SK-N-SH treated with all-trans-retinoic acid at 6 μM for 48 hours (cell line): ENCODE data around the gene TYRP1.

ENCODE experiments used
- ATAC-seq: fragments of 200-7000 bp; cut with Tn5 transposase; 3 replicates; pipeline ENCODE4 v1.9.1; 2020; ENCODE audit warnings: mild to moderate bottlenecking, moderate library complexity
- ARNTL ChIP-seq: fragments of 450-650 bp; formaldehyde crosslinking; IDR thresholded peaks from 2 replicates; pipeline ENCODE4 v1.5.0; 2020; ENCODE audit warnings: low read depth, mild to moderate bottlenecking, moderate library complexity, borderline replicate concordance
- BACH2 ChIP-seq: fragments of 250-450 bp; sonication (Bioruptor Pico); IDR thresholded peaks from 2 replicates; pipeline ENCODE4 v1.9.0; 2021; ENCODE audit warnings: mild to moderate bottlenecking, borderline replicate concordance
- CSDC2 ChIP-seq: fragments of 250-450 bp; sonication (Bioruptor Pico); IDR thresholded peaks from 2 replicates; pipeline ENCODE4 v1.5.0; 2020; ENCODE audit warnings: mild to moderate bottlenecking, moderate library complexity
- ESRRG ChIP-seq: fragments of 250-450 bp; sonication (Bioruptor Pico); IDR thresholded peaks from 2 replicates; pipeline ENCODE4 v1.6.1; 2021; ENCODE audit warnings: mild to moderate bottlenecking
- GLIS3 ChIP-seq: fragments of 250-450 bp; sonication (Bioruptor Pico); IDR thresholded peaks from 2 replicates; pipeline ENCODE4 v1.5.0; 2020; ENCODE audit warnings: mild to moderate bottlenecking, moderate library complexity
- ISL1 ChIP-seq: fragments of 250-450 bp; sonication (Bioruptor Pico); IDR thresholded peaks from 2 replicates; pipeline ENCODE4 v2.1.2; 2022; ENCODE audit warnings: mild to moderate bottlenecking, moderate library complexity
- OSR1 ChIP-seq: fragments of 250-450 bp; sonication (Bioruptor Pico); IDR thresholded peaks from 2 replicates; pipeline ENCODE4 v1.8.0; 2022; ENCODE audit warnings: moderate library complexity, mild to moderate bottlenecking, inconsistent platforms
- PPARA ChIP-seq: fragments of 250-450 bp; sonication (Bioruptor Pico); IDR thresholded peaks from 2 replicates; pipeline ENCODE4 v1.5.0; 2020; ENCODE audit warnings: mild to moderate bottlenecking, borderline replicate concordance
- RARB ChIP-seq: fragments of 250-450 bp; sonication (Bioruptor Pico); IDR thresholded peaks from 2 replicates; pipeline ENCODE4 v1.8.0; 2021; ENCODE audit warnings: mild to moderate bottlenecking, moderate library complexity
- SNAI2 ChIP-seq: fragments of 250-450 bp; sonication (Bioruptor Pico); IDR thresholded peaks from 2 replicates; pipeline ENCODE4 v1.5.0; 2020; ENCODE audit warnings: mild to moderate bottlenecking, moderate library complexity
- TCF4 ChIP-seq: fragments of 250-450 bp; sonication (Bioruptor Pico); IDR thresholded peaks from 2 replicates; pipeline ENCODE4 v1.8.0; 2021; ENCODE audit warnings: mild to moderate bottlenecking, moderate library complexity, borderline replicate concordance
- TOX ChIP-seq: fragments of 250-450 bp; sonication (Bioruptor Pico); IDR thresholded peaks from 2 replicates; pipeline ENCODE4 v1.8.0; 2021; ENCODE audit warnings: mild to moderate bottlenecking, moderate library complexity, borderline replicate concordance
- ZC3H10 ChIP-seq: fragments of 250-450 bp; sonication (Bioruptor Pico); IDR thresholded peaks from 2 replicates; pipeline ENCODE4 v1.5.1; 2021; ENCODE audit warnings: mild to moderate bottlenecking, moderate library complexity
- ZFP30 ChIP-seq: fragments of 450-650 bp; formaldehyde crosslinking; IDR thresholded peaks from 2 replicates; pipeline ENCODE4 v1.5.0; 2022; ENCODE audit warnings: mild to moderate bottlenecking, moderate library complexity
- ZNF565 ChIP-seq: fragments of 450-650 bp; formaldehyde crosslinking; conservative IDR thresholded peaks from 2 replicates; pipeline ENCODE4 v1.5.0; 2020; ENCODE audit warnings: low read depth, mild to moderate bottlenecking, moderate library complexity
- ZNF70 ChIP-seq: fragments of 450-650 bp; formaldehyde crosslinking; IDR thresholded peaks from 2 replicates; pipeline ENCODE4 v1.5.0; 2020; ENCODE audit warnings: mild to moderate bottlenecking, moderate library complexity
- ZNF8 ChIP-seq: fragments of 450-650 bp; formaldehyde crosslinking; IDR thresholded peaks from 2 replicates; pipeline ENCODE4 v1.5.0; 2020; ENCODE audit warnings: mild to moderate bottlenecking, moderate library complexity
- TF ChIP-seq, protein P1 (sequence below): fragments of 250-450 bp; sonication (Bioruptor Pico); IDR thresholded peaks from 2 replicates; pipeline ENCODE4 v1.5.1; 2021; ENCODE audit warnings: mild to moderate bottlenecking, moderate library complexity
- TF ChIP-seq, protein P2 (sequence below): fragments of 250-450 bp; sonication (Bioruptor Pico); IDR thresholded peaks from 2 replicates; pipeline ENCODE4 v1.8.0; 2020; ENCODE audit warnings: mild to moderate bottlenecking, moderate library complexity, borderline replicate concordance
- TF ChIP-seq, protein P3 (sequence below): fragments of 250-450 bp; sonication (Bioruptor Pico); IDR thresholded peaks from 2 replicates; pipeline ENCODE4 v1.8.0; 2021; ENCODE audit warnings: low read depth, mild to moderate bottlenecking, moderate library complexity, borderline replicate concordance
- TF ChIP-seq, protein P4 (sequence below): fragments of 250-450 bp; sonication (Bioruptor Pico); IDR thresholded peaks from 2 replicates; pipeline ENCODE4 v1.5.1; 2020; ENCODE audit warnings: low read depth, mild to moderate bottlenecking, moderate library complexity
- TF ChIP-seq, protein P5 (sequence below): fragments of 250-450 bp; sonication (Bioruptor Pico); IDR thresholded peaks from 2 replicates; pipeline ENCODE4 v1.5.0; 2020; ENCODE audit warnings: mild to moderate bottlenecking, moderate library complexity

TYRP1 gene

DNA sequence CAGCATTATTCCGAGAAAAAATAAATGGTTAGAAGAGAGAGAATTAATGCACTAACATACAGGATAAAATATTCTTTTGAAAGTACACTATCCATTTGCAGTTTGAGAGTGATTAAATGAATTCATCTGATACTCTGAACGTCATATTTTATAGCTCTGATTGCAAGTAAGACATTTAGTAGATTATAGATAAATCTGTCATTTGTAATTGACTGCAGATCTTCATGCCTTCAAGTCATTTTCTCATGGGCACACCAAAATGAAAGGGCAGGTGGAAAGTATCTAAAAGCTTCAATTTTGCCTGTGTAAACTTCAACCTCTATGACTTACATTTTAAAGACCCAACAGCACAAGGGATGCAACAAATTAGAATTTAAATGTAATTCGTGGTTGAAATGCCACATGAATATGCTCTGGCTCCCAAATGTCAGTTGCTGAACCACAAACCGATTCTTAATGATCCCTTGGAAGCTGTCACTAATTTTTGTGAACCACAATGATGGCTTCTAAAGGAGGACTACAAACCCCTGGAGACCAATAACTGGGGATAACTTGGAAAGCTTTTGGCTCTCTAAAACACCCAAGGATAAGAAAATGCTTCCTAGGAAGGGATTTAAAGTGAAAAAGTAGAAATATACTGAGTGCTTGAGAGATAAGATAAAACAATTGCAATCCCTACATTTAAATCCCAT is 3.9 kb downstream of the TYRP1 start:
- ATAC-seq: no peak
- no peak for TF ChIP-seq ZNF8 (CRISPR knock-in tag)
- TF ChIP-seq, protein P1, sequence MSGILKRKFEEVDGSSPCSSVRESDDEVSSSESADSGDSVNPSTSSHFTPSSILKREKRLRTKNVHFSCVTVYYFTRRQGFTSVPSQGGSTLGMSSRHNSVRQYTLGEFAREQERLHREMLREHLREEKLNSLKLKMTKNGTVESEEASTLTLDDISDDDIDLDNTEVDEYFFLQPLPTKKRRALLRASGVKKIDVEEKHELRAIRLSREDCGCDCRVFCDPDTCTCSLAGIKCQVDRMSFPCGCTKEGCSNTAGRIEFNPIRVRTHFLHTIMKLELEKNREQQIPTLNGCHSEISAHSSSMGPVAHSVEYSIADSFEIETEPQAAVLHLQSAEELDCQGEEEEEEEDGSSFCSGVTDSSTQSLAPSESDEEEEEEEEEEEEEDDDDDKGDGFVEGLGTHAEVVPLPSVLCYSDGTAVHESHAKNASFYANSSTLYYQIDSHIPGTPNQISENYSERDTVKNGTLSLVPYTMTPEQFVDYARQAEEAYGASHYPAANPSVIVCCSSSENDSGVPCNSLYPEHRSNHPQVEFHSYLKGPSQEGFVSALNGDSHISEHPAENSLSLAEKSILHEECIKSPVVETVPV (CRISPR knock-in tag): no peak
- TF ChIP-seq BACH2 (CRISPR knock-in tag): no peak
- TF ChIP-seq ARNTL (CRISPR knock-in tag): no peak
- 0 out of 2 replicates have a peak, but pooled peaks have one; percentile 16 for TF ChIP-seq SNAI2 (CRISPR knock-in tag)
- TF ChIP-seq CSDC2: no peak
- TF ChIP-seq ZFP30: no peak
- TF ChIP-seq ZNF565 (CRISPR knock-in tag): no peak
- TF ChIP-seq OSR1 (CRISPR knock-in tag): no peak
- no peak for TF ChIP-seq ZC3H10
- no peak for TF ChIP-seq TOX (CRISPR knock-in tag)
- TF ChIP-seq ESRRG (CRISPR knock-in tag): no peak
- TF ChIP-seq GLIS3 (CRISPR knock-in tag): 0 out of 2 replicates have a peak, but pooled peaks have one; percentile 54
- TF ChIP-seq, protein P2, sequence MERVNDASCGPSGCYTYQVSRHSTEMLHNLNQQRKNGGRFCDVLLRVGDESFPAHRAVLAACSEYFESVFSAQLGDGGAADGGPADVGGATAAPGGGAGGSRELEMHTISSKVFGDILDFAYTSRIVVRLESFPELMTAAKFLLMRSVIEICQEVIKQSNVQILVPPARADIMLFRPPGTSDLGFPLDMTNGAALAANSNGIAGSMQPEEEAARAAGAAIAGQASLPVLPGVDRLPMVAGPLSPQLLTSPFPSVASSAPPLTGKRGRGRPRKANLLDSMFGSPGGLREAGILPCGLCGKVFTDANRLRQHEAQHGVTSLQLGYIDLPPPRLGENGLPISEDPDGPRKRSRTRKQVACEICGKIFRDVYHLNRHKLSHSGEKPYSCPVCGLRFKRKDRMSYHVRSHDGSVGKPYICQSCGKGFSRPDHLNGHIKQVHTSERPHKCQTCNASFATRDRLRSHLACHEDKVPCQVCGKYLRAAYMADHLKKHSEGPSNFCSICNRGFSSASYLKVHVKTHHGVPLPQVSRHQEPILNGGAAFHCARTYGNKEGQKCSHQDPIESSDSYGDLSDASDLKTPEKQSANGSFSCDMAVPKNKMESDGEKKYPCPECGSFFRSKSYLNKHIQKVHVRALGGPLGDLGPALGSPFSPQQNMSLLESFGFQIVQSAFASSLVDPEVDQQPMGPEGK (CRISPR knock-in tag): 0 out of 2 replicates have a peak, but pooled peaks have one; percentile 25
- peak; percentile 89 for TF ChIP-seq ISL1 (CRISPR knock-in tag)
- no peak for TF ChIP-seq PPARA (CRISPR knock-in tag)
- TF ChIP-seq, protein P3, sequence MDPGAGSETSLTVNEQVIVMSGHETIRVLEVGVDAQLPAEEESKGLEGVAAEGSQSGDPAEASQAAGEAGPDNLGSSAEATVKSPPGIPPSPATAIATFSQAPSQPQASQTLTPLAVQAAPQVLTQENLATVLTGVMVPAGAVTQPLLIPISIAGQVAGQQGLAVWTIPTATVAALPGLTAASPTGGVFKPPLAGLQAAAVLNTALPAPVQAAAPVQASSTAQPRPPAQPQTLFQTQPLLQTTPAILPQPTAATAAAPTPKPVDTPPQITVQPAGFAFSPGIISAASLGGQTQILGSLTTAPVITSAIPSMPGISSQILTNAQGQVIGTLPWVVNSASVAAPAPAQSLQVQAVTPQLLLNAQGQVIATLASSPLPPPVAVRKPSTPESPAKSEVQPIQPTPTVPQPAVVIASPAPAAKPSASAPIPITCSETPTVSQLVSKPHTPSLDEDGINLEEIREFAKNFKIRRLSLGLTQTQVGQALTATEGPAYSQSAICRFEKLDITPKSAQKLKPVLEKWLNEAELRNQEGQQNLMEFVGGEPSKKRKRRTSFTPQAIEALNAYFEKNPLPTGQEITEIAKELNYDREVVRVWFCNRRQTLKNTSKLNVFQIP (CRISPR knock-in tag): no peak
- no peak for TF ChIP-seq ZNF70
- peak; percentile 39; the same call in 1 of the 2 replicates for TF ChIP-seq TCF4 (CRISPR knock-in tag)
- TF ChIP-seq, protein P4, sequence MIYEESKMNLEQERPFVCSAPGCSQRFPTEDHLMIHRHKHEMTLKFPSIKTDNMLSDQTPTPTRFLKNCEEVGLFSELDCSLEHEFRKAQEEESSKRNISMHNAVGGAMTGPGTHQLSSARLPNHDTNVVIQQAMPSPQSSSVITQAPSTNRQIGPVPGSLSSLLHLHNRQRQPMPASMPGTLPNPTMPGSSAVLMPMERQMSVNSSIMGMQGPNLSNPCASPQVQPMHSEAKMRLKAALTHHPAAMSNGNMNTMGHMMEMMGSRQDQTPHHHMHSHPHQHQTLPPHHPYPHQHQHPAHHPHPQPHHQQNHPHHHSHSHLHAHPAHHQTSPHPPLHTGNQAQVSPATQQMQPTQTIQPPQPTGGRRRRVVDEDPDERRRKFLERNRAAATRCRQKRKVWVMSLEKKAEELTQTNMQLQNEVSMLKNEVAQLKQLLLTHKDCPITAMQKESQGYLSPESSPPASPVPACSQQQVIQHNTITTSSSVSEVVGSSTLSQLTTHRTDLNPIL: no peak
- TF ChIP-seq, protein P5, sequence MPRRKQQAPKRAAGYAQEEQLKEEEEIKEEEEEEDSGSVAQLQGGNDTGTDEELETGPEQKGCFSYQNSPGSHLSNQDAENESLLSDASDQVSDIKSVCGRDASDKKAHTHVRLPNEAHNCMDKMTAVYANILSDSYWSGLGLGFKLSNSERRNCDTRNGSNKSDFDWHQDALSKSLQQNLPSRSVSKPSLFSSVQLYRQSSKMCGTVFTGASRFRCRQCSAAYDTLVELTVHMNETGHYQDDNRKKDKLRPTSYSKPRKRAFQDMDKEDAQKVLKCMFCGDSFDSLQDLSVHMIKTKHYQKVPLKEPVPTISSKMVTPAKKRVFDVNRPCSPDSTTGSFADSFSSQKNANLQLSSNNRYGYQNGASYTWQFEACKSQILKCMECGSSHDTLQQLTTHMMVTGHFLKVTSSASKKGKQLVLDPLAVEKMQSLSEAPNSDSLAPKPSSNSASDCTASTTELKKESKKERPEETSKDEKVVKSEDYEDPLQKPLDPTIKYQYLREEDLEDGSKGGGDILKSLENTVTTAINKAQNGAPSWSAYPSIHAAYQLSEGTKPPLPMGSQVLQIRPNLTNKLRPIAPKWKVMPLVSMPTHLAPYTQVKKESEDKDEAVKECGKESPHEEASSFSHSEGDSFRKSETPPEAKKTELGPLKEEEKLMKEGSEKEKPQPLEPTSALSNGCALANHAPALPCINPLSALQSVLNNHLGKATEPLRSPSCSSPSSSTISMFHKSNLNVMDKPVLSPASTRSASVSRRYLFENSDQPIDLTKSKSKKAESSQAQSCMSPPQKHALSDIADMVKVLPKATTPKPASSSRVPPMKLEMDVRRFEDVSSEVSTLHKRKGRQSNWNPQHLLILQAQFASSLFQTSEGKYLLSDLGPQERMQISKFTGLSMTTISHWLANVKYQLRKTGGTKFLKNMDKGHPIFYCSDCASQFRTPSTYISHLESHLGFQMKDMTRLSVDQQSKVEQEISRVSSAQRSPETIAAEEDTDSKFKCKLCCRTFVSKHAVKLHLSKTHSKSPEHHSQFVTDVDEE (CRISPR knock-in tag): peak; percentile 57; the same call in 1 of the 2 replicates
- TF ChIP-seq RARB: no peak

DNA sequence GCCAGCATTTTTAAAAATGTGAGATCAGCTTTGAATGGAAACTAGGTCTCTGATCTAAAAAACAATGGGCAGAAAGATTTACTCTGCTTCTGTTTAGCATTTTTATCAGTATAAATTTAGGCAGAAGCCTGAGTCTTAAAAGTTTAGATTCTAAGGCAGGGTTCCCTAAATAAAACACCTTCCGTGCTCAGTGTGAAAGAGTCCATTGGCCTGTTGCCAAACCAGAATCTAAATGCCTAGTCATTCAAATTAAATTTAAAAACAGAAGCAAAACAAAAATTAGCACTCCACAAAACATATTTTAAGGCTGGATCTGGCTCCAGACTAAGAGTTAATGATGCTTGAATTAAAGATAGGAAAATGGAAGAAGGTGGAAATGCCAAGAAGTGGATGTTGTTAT is 4.5 kb downstream of the TYRP1 start:
- no peak for ATAC-seq
- TF ChIP-seq ZC3H10 (no peak), ESRRG (CRISPR knock-in tag) (no peak), ZNF8 (CRISPR knock-in tag) (no peak), GLIS3 (CRISPR knock-in tag) (no peak), PPARA (CRISPR knock-in tag) (no peak), ISL1 (CRISPR knock-in tag) (no peak), ARNTL (CRISPR knock-in tag) (no peak), ZNF565 (CRISPR knock-in tag) (no peak)
- TF ChIP-seq, protein P1 (CRISPR knock-in tag): no peak
- TF ChIP-seq, protein P2 (CRISPR knock-in tag): no peak
- TF ChIP-seq, all 23 proteins: peak for 0
